ENCODE data around the gene MPP3. TPM values are rescaled to one million over a fixed set of nuclear protein-coding genes. Genes with fewer than 3 reads are reported as not detected.
A peak's percentile ranks its signal among the peaks of the same experiment; 100 is the strongest.
"Not testable (repeated sequence)": the region's sequence is repeated elsewhere in the genome, so short reads cannot be mapped to it uniquely, and the experiment has no call there.

Gene MPP3
- total RNA-seq, 2 donors from 2014 or later: 0.90 TPM; not detected in 1

GRCh38 chr17:43854498-43854897 lies 21.6 kb upstream of the MPP3 start:
- Mint-ChIP-seq H3K27me3 (peaks cover 67% of the 10 kb centered on the region), H3K4me1 (peaks cover 3% of the 10 kb centered on the region), H3K4me3 (no peak overlapping the region), H3K27ac (no peak overlapping the region), H3K36me3 (ENCODE audit: low read depth) (peaks cover 3% of the 10 kb centered on the region)
- ATAC-seq (no peak), DNase-seq (no peak)
- no peaks in the 10 kb centered on the region for H3K9me3 ChIP-seq (ENCODE audit: control insufficient read depth, low read length, poor library complexity, severe bottlenecking)

- H3K4me3 Mint-ChIP-seq: no peak overlapping the region
- H3K9me3 ChIP-seq (ENCODE audit: control insufficient read depth, low read length, poor library complexity, severe bottlenecking): no peaks in the 10 kb centered on the region
- ATAC-seq (no peak), DNase-seq (no peak)
- no peak overlapping the region for H3K27ac Mint-ChIP-seq
- peaks cover 3% of the 10 kb centered on the region for H3K36me3 Mint-ChIP-seq (ENCODE audit: low read depth)
- H3K27me3 Mint-ChIP-seq: peaks cover 65% of the 10 kb centered on the region
- H3K4me1 Mint-ChIP-seq: peaks cover 3% of the 10 kb centered on the region
These were observed 20.6 kb upstream of the MPP3 start for GRCh38 chr17:43853546-43853945.

- H3K27ac Mint-ChIP-seq: no peak overlapping the region
- H3K27me3 Mint-ChIP-seq: peaks cover 63% of the 10 kb centered on the region
These were observed 19.6 kb upstream of the MPP3 start for GRCh38 chr17:43852571-43852970.

GRCh38 chr17:43849116-43849515 lies 16.2 kb upstream of the MPP3 start:
- H3K27ac Mint-ChIP-seq: no peak overlapping the region
- H3K36me3 Mint-ChIP-seq (ENCODE audit: low read depth): peaks cover 3% of the 10 kb centered on the region
- peaks cover 39% of the 10 kb centered on the region for H3K27me3 Mint-ChIP-seq
- no peak for ATAC-seq
- no peaks in the 10 kb centered on the region for H3K9me3 ChIP-seq (ENCODE audit: control insufficient read depth, low read length, poor library complexity, severe bottlenecking)
- peaks cover 3% of the 10 kb centered on the region for H3K4me1 Mint-ChIP-seq
- no peak overlapping the region for H3K4me3 Mint-ChIP-seq
- no peak for DNase-seq

More at GRCh38 chr17:43852571-43852970, 19.6 kb upstream of the MPP3 start:
- DNase-seq (no peak), ATAC-seq (no peak)
- Mint-ChIP-seq H3K36me3 (ENCODE audit: low read depth) (peaks cover 3% of the 10 kb centered on the region), H3K4me3 (no peak overlapping the region), H3K4me1 (peaks cover 3% of the 10 kb centered on the region)
- no peaks in the 10 kb centered on the region for H3K9me3 ChIP-seq (ENCODE audit: control insufficient read depth, low read length, poor library complexity, severe bottlenecking)

- no peak overlapping the region for H3K4me3 Mint-ChIP-seq
- H3K27me3 Mint-ChIP-seq: peaks cover 39% of the 10 kb centered on the region
- H3K36me3 Mint-ChIP-seq (ENCODE audit: low read depth): peaks cover 3% of the 10 kb centered on the region
- H3K4me1 Mint-ChIP-seq: peaks cover 3% of the 10 kb centered on the region
- no peak for DNase-seq
- no peak overlapping the region for H3K27ac Mint-ChIP-seq
- no peaks in the 10 kb centered on the region for H3K9me3 ChIP-seq (ENCODE audit: control insufficient read depth, low read length, poor library complexity, severe bottlenecking)
- ATAC-seq: no peak
These were observed 15.7 kb upstream of the MPP3 start for GRCh38 chr17:43848601-43849000.

- H3K27ac Mint-ChIP-seq: no peak within 1 kb of the TSS
- peaks cover 32% of the 10 kb centered on the region for H3K27me3 Mint-ChIP-seq
- H3K36me3 Mint-ChIP-seq (ENCODE audit: low read depth): peaks cover 3% of the 10 kb centered on the region
- ATAC-seq: no peak
- H3K9me3 ChIP-seq (ENCODE audit: control insufficient read depth, low read length, poor library complexity, severe bottlenecking): no peaks in the 10 kb centered on the region
- no peak within 1 kb of the TSS for H3K4me3 Mint-ChIP-seq
- H3K4me1 Mint-ChIP-seq: peaks cover 3% of the 10 kb centered on the region
- DNase-seq: no peak
These were observed 14.0 kb upstream of the MPP3 start, which contains the start of gene CD300LG for GRCh38 chr17:43846963-43847371. TSS of gene CD300LG (plus strand) at chr17:43847176. CDS start at chr17:43847217, 41 bp downstream.

GRCh38 chr17:43846221-43846712 lies 13.3 kb upstream of the MPP3 start:
- Mint-ChIP-seq H3K4me3 (no peak overlapping the region), H3K36me3 (ENCODE audit: low read depth) (no peaks in the 10 kb centered on the region), H3K4me1 (no peaks in the 10 kb centered on the region), H3K27ac (no peak overlapping the region), H3K27me3 (peaks cover 25% of the 10 kb centered on the region)
- H3K9me3 ChIP-seq (ENCODE audit: control insufficient read depth, low read length, poor library complexity, severe bottlenecking): no peaks in the 10 kb centered on the region
- peak; percentile 99 for ATAC-seq
- DNase-seq: peak; percentile 48 to 79 (median 55)

GRCh38 chr17:43845766-43846165 lies 12.8 kb upstream of the MPP3 start:
- no peaks in the 10 kb centered on the region for H3K9me3 ChIP-seq (ENCODE audit: control insufficient read depth, low read length, poor library complexity, severe bottlenecking)
- Mint-ChIP-seq H3K36me3 (ENCODE audit: low read depth) (no peaks in the 10 kb centered on the region), H3K27me3 (peaks cover 23% of the 10 kb centered on the region), H3K4me1 (no peaks in the 10 kb centered on the region), H3K4me3 (no peak overlapping the region), H3K27ac (no peak overlapping the region)
- ATAC-seq (no peak), DNase-seq (no peak)

- no peak overlapping the region for H3K4me3 Mint-ChIP-seq
- H3K4me1 Mint-ChIP-seq: no peaks in the 10 kb centered on the region
- no peaks in the 10 kb centered on the region for H3K36me3 Mint-ChIP-seq (ENCODE audit: low read depth)
- no peak overlapping the region for H3K27ac Mint-ChIP-seq
- peaks cover 29% of the 10 kb centered on the region for H3K27me3 Mint-ChIP-seq
- DNase-seq (no peak), ATAC-seq (no peak)
- no peaks in the 10 kb centered on the region for H3K9me3 ChIP-seq (ENCODE audit: control insufficient read depth, low read length, poor library complexity, severe bottlenecking)
These were observed 11.3 kb upstream of the MPP3 start for GRCh38 chr17:43844241-43844640.

GRCh38 chr17:43842975-43843325 lies 10.0 kb upstream of the MPP3 start:
- DNase-seq (no peak), ATAC-seq (no peak)
- Mint-ChIP-seq H3K27me3 (peaks cover 22% of the 10 kb centered on the region), H3K4me1 (no peaks in the 10 kb centered on the region), H3K4me3 (no peak overlapping the region), H3K36me3 (ENCODE audit: low read depth) (no peaks in the 10 kb centered on the region), H3K27ac (no peak overlapping the region)
- no peaks in the 10 kb centered on the region for H3K9me3 ChIP-seq (ENCODE audit: control insufficient read depth, low read length, poor library complexity, severe bottlenecking)

GRCh38 chr17:43842091-43842974 lies 9.4 kb upstream of the MPP3 start:
- not testable (repeated sequence) for H3K4me3 Mint-ChIP-seq; H3K4me1 Mint-ChIP-seq; H3K9me3 ChIP-seq (ENCODE audit: control insufficient read depth, low read length, poor library complexity, severe bottlenecking); H3K36me3 Mint-ChIP-seq (ENCODE audit: low read depth); ATAC-seq; H3K27ac Mint-ChIP-seq; DNase-seq
- peaks cover 16% of the 10 kb centered on the region for H3K27me3 Mint-ChIP-seq

GRCh38 chr17:43841282-43841681 lies 8.3 kb upstream of the MPP3 start:
- DNase-seq (no peak), ATAC-seq (no peak)
- H3K36me3 Mint-ChIP-seq (ENCODE audit: low read depth): no peaks in the 10 kb centered on the region
- no peaks in the 10 kb centered on the region for H3K4me1 Mint-ChIP-seq
- H3K27me3 Mint-ChIP-seq: peaks cover 19% of the 10 kb centered on the region
- no peaks in the 10 kb centered on the region for H3K9me3 ChIP-seq (ENCODE audit: control insufficient read depth, low read length, poor library complexity, severe bottlenecking)
- H3K4me3 Mint-ChIP-seq: no peak overlapping the region
- H3K27ac Mint-ChIP-seq: no peak overlapping the region

- H3K4me1 Mint-ChIP-seq: no peaks in the 10 kb centered on the region
- no peak for DNase-seq
- H3K27me3 Mint-ChIP-seq: peaks cover 24% of the 10 kb centered on the region
These were observed 7.9 kb upstream of the MPP3 start for GRCh38 chr17:43840814-43841213.

GRCh38 chr17:43839670-43840108 lies 6.7 kb upstream of the MPP3 start:
- Mint-ChIP-seq H3K4me1 (no peaks in the 10 kb centered on the region), H3K27me3 (peaks cover 28% of the 10 kb centered on the region), H3K36me3 (ENCODE audit: low read depth) (no peaks in the 10 kb centered on the region), H3K27ac (no peak overlapping the region), H3K4me3 (no peak overlapping the region)
- DNase-seq (no peak), ATAC-seq (no peak)
- no peaks in the 10 kb centered on the region for H3K9me3 ChIP-seq (ENCODE audit: control insufficient read depth, low read length, poor library complexity, severe bottlenecking)

More at GRCh38 chr17:43840814-43841213, 7.9 kb upstream of the MPP3 start:
- H3K9me3 ChIP-seq (ENCODE audit: control insufficient read depth, low read length, poor library complexity, severe bottlenecking): no peaks in the 10 kb centered on the region
- Mint-ChIP-seq H3K36me3 (ENCODE audit: low read depth) (no peaks in the 10 kb centered on the region), H3K27ac (no peak overlapping the region), H3K4me3 (no peak overlapping the region)
- ATAC-seq: no peak
